SK-N-SH (cell line): ENCODE data around the gene SULT1A4.
"Not testable (repeated sequence)": the region's sequence is repeated elsewhere in the genome, so short reads cannot be mapped to it uniquely, and the experiment has no call there.

Experiments
- EP300 ChIP-seq, 2 experiments: IDR thresholded peaks; 2 replicates each; pipeline versions ENCODE4 v1.4.0 to v1.6.1; 2012; ENCODE audit warnings: borderline replicate concordance in 1 of 2, low read depth in 1 of 2, low read length in 1 of 2
- RFX5 ChIP-seq: IDR thresholded peaks from 2 replicates; pipeline ENCODE4 v1.6.1; 2012; ENCODE audit warnings: mild to moderate bottlenecking, improper control_type of control experiment, low read length
- RXRA ChIP-seq: IDR thresholded peaks from 2 replicates; pipeline ENCODE4 v1.4.0; 2012; ENCODE audit warnings: low read depth, mild to moderate bottlenecking, borderline replicate concordance
- YY1 ChIP-seq: IDR thresholded peaks from 2 replicates; pipeline ENCODE4 v1.4.0; 2012; ENCODE audit warnings: low read depth, mild to moderate bottlenecking

GRCh38 chr16:29425390-29425789, 34.3 kb upstream of the SULT1A4 start:
- TF ChIP-seq RFX5; EP300 (IDR thresholded peaks at IDR 0.05; ENCODE audit: borderline replicate concordance in 1 of 2, low read depth in 1 of 2, low read length in 1 of 2); YY1; RXRA: not testable (repeated sequence)
